Measurements from ENCODE around the gene RAPGEF1. TPM values are rescaled to one million over a fixed set of nuclear protein-coding genes. Genes with fewer than 3 reads are reported as not detected.

Gene RAPGEF1
- total and polyA plus RNA-seq, 8 donors = 17.1 to 62.6 (median 44.8) TPM

- Histone ChIP-seq H3K9me3 (no peaks in the 10 kb centered on the region), H3K4me1 (no peaks in the 10 kb centered on the region), H3K27me3 (no peaks in the 10 kb centered on the region), H3K4me3 (no peak overlapping the region), H3K27ac (no peak overlapping the region), H3K36me3 (peaks cover 4 to 62% (median 9%) of the 10 kb centered on the region in 3 donors)
- WGBS, 2 donors = 73 to 78% methylated on average over 6 of the region's 6 CpGs
- intact Hi-C loops (cut with DNase I) = loop anchor here in 2 of 3 donors (2.0 kb wide), 2 partner anchors 147 to 149 kb away; partner anchors contain the start of gene RAPGEF1 (in 1 of the 2)
- no peak for DNase-seq
- FAIRE-seq = no peak
- no peak for ATAC-seq
- TF ChIP-seq, protein P1, sequence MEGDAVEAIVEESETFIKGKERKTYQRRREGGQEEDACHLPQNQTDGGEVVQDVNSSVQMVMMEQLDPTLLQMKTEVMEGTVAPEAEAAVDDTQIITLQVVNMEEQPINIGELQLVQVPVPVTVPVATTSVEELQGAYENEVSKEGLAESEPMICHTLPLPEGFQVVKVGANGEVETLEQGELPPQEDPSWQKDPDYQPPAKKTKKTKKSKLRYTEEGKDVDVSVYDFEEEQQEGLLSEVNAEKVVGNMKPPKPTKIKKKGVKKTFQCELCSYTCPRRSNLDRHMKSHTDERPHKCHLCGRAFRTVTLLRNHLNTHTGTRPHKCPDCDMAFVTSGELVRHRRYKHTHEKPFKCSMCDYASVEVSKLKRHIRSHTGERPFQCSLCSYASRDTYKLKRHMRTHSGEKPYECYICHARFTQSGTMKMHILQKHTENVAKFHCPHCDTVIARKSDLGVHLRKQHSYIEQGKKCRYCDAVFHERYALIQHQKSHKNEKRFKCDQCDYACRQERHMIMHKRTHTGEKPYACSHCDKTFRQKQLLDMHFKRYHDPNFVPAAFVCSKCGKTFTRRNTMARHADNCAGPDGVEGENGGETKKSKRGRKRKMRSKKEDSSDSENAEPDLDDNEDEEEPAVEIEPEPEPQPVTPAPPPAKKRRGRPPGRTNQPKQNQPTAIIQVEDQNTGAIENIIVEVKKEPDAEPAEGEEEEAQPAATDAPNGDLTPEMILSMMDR (IDR thresholded peaks at IDR 0.05) = no peak
Observed at GRCh38 chr9:131591845-131592208, 148.0 kb downstream of the RAPGEF1 start.

DNA sequence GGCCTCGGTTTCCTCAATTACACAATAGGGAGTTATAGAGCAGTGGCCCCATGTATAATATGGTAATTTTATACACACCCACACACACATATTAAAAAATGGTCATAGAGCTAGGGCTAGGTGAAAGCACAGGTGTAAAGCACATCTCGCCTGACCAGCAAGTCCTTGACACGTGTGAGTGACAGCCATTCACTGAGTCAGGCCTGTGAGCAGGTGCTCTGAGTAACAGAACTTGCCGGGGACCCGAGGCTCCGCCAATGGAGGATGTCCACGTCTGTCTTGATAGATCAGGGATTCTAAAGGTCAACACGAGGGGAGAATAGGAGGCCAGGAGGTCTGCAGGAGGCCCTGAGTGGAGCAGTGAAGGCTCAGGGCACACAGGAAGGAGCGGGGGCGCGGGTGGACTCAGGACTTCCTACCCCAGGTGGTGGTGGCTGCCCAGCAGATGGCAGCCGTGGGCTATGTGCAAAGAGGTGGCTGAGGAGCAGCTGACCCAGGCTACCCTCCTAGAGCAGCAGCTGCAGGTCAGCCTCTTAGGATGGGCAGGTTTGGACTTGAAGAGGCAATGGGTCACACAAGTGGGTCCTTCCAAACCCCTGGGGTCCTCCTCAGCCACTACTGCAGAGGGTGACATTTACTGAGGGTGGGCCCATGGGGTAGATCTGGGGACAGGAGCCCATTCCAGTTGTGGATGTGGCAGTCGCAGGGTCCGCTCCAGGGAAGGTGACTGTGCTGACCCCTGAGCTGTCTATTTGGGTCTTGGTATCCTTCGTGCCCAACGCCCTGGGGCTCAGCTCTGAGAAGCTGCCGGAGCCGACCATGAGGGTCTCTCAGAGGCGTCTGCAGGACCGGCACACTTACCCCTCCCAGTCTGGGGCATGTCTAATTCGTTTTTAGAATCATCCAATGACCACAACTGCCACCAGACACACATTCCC lies 148.7 kb downstream of the RAPGEF1 start:
- 69 to 75% methylated on average over 21 of the region's 21 CpGs for WGBS, 2 donors
- H3K4me1 ChIP-seq = no peaks in the 10 kb centered on the region
- no peaks in the 10 kb centered on the region for H3K27me3 ChIP-seq
- TF ChIP-seq, protein P1 (IDR thresholded peaks at IDR 0.05) = peak; percentile 35 to 61 (median 54)
- no peak overlapping the region for H3K4me3 ChIP-seq
- H3K36me3 ChIP-seq = peaks cover 4 to 55% (median 9%) of the 10 kb centered on the region in 3 donors
- H3K9me3 ChIP-seq = no peaks in the 10 kb centered on the region
- FAIRE-seq (no peak), DNase-seq (peak; percentile 67 to 91 (median 79)), ATAC-seq (peak; percentile 65 to 96 (median 94))
- H3K27ac ChIP-seq = no peak overlapping the region
- intact Hi-C loops (cut with DNase I) = loop anchor here in 2 of 3 donors (2.0 kb wide), 2 partner anchors 148 to 150 kb away; partner anchors contain the start of gene RAPGEF1 (in 1 of the 2)

- Histone ChIP-seq H3K4me1 (no peaks in the 10 kb centered on the region), H3K27ac (no peak overlapping the region), H3K36me3 (peaks cover 4 to 51% (median 9%) of the 10 kb centered on the region in 3 donors), H3K27me3 (no peaks in the 10 kb centered on the region), H3K9me3 (no peaks in the 10 kb centered on the region), H3K4me3 (no peak overlapping the region)
- 87 to 92% methylated on average over 13 of the region's 13 CpGs for WGBS, 2 donors
- ATAC-seq = no peak
- DNase-seq = no peak
- TF ChIP-seq, protein P1 (IDR thresholded peaks at IDR 0.05) = no peak
- intact Hi-C loops (cut with DNase I) = loop anchor here in 2 of 3 donors (2.0 kb wide), 2 partner anchors 148 to 150 kb away; partner anchors contain the start of gene RAPGEF1 (in 1 of the 2)
- FAIRE-seq = no peak
Observed at GRCh38 chr9:131590449-131590848, 149.4 kb downstream of the RAPGEF1 start.

- Histone ChIP-seq H3K4me1 (no peaks in the 10 kb centered on the region), H3K27ac (no peak overlapping the region), H3K9me3 (no peaks in the 10 kb centered on the region), H3K4me3 (no peak overlapping the region), H3K36me3 (peaks cover 4 to 51% (median 9%) of the 10 kb centered on the region in 3 donors), H3K27me3 (no peaks in the 10 kb centered on the region)
- 93 to 94% methylated on average over 14 of the region's 14 CpGs for WGBS, 2 donors
- TF ChIP-seq, protein P1 (IDR thresholded peaks at IDR 0.05) = no peak
- DNase-seq (no peak), FAIRE-seq (no peak), ATAC-seq (no peak)
- intact Hi-C loops (cut with DNase I) = loop anchor here in 2 of 3 donors (2.0 kb wide), 2 partner anchors 149 to 151 kb away; partner anchors contain the start of gene RAPGEF1 (in 1 of the 2)
Observed at GRCh38 chr9:131589993-131590392, 149.9 kb downstream of the RAPGEF1 start.
